GM18951 (cell line): ENCODE measurements around the gene NRP1.

ENCODE experiments used
- POLR2A ChIP-seq: IDR thresholded peaks from 4 replicates; pipeline ENCODE4 v1.6.1; 2011; ENCODE audit warnings: mild to moderate bottlenecking; ENCODE audit not compliant: insufficient read length, insufficient read depth; ENCODE audit errors: extremely low read depth
- in situ Hi-C: fragments of 300-500 bp; cut with MboI; formaldehyde crosslinking; loops from one replicate; pipeline ENCODE4 v1.12.0; 2022; ENCODE audit warnings: low sequenced_read_pairs, mixed read lengths, inconsistent platforms; ENCODE audit not compliant: unreplicated experiment

The NRP1 gene

DNA sequence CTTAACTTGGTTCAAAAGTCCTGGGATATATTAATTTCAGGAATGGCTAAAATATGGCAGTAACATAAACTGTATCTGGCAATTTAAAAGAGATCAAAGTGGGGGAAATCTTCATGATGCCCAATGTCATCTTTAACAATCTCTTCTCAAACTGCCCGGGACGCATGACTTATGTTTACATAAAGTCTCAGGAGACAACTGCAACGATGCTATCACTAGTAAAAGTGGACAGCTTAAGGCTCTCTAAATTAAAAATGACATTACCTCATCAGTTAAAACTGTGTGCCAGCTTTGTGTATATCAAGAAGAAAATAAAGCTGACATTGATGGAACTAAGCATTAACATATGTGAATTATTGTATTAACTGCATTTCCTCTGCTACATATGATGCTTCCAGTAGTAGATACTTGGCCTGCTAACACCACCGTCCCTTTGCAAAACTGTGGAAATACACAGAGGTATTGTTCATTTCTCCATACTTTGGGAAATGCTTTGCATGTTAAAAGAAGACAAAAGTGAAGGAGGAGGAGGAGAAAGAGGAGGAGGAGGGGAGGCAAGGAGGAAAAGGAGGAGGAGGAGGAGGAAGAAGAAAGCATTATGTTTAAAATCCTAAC lies 62.4 kb downstream of the NRP1 start:
- no peak for TF ChIP-seq POLR2A
- in situ Hi-C loops = no loop called here

DNA sequence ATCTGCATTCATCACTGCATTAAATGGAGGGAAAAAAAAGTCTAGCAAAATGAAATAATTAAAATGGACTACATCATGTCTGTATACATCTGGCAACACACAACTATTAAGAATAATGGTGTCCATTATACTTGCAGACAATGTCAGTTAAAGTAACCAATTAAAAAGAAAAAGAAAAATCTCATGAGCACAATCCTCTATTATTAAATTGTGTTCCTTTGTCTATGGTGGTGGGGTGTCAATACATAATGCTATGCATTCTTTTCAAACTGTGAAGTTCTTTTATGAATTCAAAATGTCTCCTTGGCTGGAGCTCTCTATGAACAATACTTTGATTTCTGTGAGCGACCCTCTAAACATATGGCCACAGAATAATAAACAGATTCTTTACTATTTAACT lies 63.5 kb downstream of the NRP1 start:
- no peak for TF ChIP-seq POLR2A
- in situ Hi-C loops = no loop called here

DNA sequence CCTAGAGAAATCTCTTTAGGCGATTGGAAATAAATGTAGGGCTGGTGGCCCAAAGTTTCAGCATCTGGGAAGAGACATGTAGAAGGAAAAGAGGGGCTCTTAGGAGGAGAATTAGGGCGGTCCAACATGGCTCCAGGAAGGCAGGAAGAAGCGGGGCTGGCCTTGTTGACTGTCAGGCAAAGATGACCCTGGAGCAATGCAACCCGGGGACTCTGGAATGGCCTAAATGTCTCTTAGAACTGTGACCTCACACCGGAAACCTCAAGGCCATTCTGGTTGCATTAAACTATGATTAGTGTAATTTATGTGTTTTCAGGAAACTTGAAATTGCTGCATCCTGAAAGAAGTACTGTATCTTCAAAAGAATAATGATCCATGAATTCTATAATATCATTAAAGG lies 66.8 kb downstream of the NRP1 start:
- in situ Hi-C loops = no loop called here
- TF ChIP-seq POLR2A = no peak

GRCh38 chr10:33265621-33266020 lies 68.8 kb downstream of the NRP1 start:
- no peak for TF ChIP-seq POLR2A
- in situ Hi-C loops = no loop called here

- no peak for TF ChIP-seq POLR2A
- in situ Hi-C loops = no loop called here
Observed at GRCh38 chr10:33263453-33263852, 71.0 kb downstream of the NRP1 start.

GRCh38 chr10:33262871-33263270 lies 71.6 kb downstream of the NRP1 start:
- no peak for TF ChIP-seq POLR2A
- in situ Hi-C loops = no loop called here

- in situ Hi-C loops = no loop called here
- no peak for TF ChIP-seq POLR2A
Observed at GRCh38 chr10:33260403-33261149, 73.9 kb downstream of the NRP1 start.

DNA sequence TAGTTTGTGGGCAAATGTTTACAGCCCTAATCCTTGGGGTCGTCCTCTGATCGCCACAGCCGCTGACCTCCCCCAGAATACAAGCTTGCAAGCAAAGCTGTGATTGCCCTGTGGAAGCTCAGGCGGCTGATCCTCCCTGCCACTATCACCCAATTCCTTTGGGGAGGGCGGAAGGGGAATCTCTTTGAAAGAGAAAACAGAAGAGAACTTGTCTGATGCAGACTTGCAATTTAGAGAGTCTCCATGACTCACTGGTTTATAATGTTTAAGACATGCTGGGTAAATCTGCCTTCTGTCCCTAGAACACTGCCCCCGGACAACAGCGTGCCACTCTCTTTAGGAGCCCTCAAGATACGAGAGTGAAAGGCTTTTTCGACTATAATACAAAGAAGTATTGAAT lies 75.5 kb downstream of the NRP1 start:
- in situ Hi-C loops = no loop called here
- TF ChIP-seq POLR2A = no peak

- TF ChIP-seq POLR2A = no peak
- in situ Hi-C loops = no loop called here
Observed at GRCh38 chr10:33257439-33258080, 76.9 kb downstream of the NRP1 start.

DNA sequence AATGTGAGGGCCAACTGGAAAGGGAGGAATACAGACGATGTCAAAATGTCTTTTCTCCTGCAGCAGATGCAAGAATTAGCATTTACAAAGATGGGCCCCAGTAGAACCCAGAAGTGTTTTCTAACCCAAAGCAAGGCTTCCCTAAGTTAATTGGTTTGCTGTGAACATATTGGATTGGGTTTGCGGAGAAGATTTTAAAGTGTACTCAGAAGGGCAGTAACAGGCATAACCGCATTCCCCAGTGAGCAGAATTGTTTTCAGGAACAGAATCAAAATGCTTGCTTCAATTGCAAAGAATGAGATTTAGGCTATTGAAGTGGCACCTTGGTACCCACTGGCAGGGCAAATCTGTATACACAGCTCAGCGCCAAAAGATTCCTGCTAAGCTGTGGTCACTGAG lies 78.0 kb downstream of the NRP1 start:
- in situ Hi-C loops = no loop called here
- TF ChIP-seq POLR2A = no peak

- in situ Hi-C loops = no loop called here
- TF ChIP-seq POLR2A = no peak
Observed at GRCh38 chr10:33254556-33255160, 79.8 kb downstream of the NRP1 start.

- TF ChIP-seq POLR2A = no peak
- in situ Hi-C loops = no loop called here
Observed at GRCh38 chr10:33253411-33253810, 81.1 kb downstream of the NRP1 start.

- in situ Hi-C loops = no loop called here
- TF ChIP-seq POLR2A = no peak
Observed at GRCh38 chr10:33252794-33253203, 81.7 kb downstream of the NRP1 start.
